Stomach (tissue), 9 donors: ENCODE results near the gene OR4C5. TPM values are rescaled to one million over a fixed set of nuclear protein-coding genes. Genes with fewer than 3 reads are reported as not detected.
"Not testable (repeated sequence)": the region's sequence is repeated elsewhere in the genome, so short reads cannot be mapped to it uniquely, and the experiment has no call there.

Source experiments
- DNase-seq, 2 donors: peaks; one replicate each; pipeline versions ENCODE4 v3.0.0 to v3.0.0-alpha.2; 2013 to 2019
- H3K27ac ChIP-seq, 5 donors: fragments of 200-600 bp in 4 of 5; sonication (generic) in 4 of 5; one replicate each; pipeline ENCODE4 v1.5.1; 2013 to 2019; ENCODE audit warnings: mild to moderate bottlenecking in 1 of 5, moderate library complexity in 1 of 5
- H3K27me3 ChIP-seq, 3 donors: fragments of 200-600 bp; sonication (generic); one replicate each; pipeline ENCODE4 v1.5.1; 2017 to 2019; ENCODE audit warnings: mixed run types in 1 of 3
- H3K36me3 ChIP-seq, 4 donors: fragments of 200-600 bp; sonication (generic); 1 replicate in 3 of 4; 2 replicates in 1 of 4; pipeline ENCODE4 v1.5.1; 2016 to 2019
- H3K4me1 ChIP-seq, 4 donors: fragments of 200-600 bp; sonication (generic); one replicate each; pipeline ENCODE4 v1.5.1; 2016 to 2019
- H3K4me3 ChIP-seq, 4 donors: fragments of 200-600 bp; sonication (generic) in 3 of 4; one replicate each; pipeline ENCODE4 v1.5.1; 2016 to 2019; ENCODE audit warnings: mild to moderate bottlenecking in 1 of 4
- H3K9me3 ChIP-seq, 4 donors: fragments of 200-600 bp; sonication (generic); one replicate each; pipeline ENCODE4 v1.5.1; 2016 to 2019
- EP300 ChIP-seq: sonication (generic); formaldehyde crosslinking; IDR thresholded peaks from one replicate; pipeline ENCODE4 v1.6.1; 2017; ENCODE audit warnings: antibody characterized with exemption
- POLR2A ChIP-seq, 4 donors: fragments of 450-650 bp; IDR thresholded peaks; one replicate each; pipeline ENCODE4 v1.6.1; 2016; ENCODE audit warnings: antibody characterized with exemption in 4 of 4, control low read depth in 2 of 4, mild to moderate bottlenecking in 1 of 4, moderate library complexity in 1 of 4
- POLR2AphosphoS5 ChIP-seq, 3 donors: sonication (generic); formaldehyde crosslinking; IDR thresholded peaks; one replicate each; pipeline ENCODE4 v1.6.1; 2016; ENCODE audit warnings: antibody characterized with exemption in 3 of 3
- WGBS, 5 donors: extraction: QIAGEN DNeasy Blood & Tissue Kit in 3 of 5; methylation state at CpG; one replicate each; pipeline versions ENCODE4 v1.1.5 to v1.1.7; 2013 to 2018; 5-methylcytosine and 5-hydroxymethylcytosine counted together
- intact Hi-C: fragments of 100-400 bp; cut with DNase I; formaldehyde crosslinking; loops from one replicate; pipeline ENCODE4 v1.15.1; 2023; ENCODE audit warnings: low total_unique reads
- polyA plus RNA-seq, 3 donors: library from polyadenylated mRNA; stranded (reverse); fragments of 200-250 nt; gene quantifications; one replicate each; pipeline ENCODE4 v1.2.3, GENCODE V29; 2013
- total RNA-seq, 5 donors: library from RNA; depleted of rRNA; stranded (reverse); fragments of >200 nt; gene quantifications; one replicate each; pipeline versions ENCODE4 v1.1.0 to v1.2.3, GENCODE V29; 2014 to 2016
- TF ChIP-seq, protein P1 (sequence below), 7 experiments: fragments of 450-650 bp in 4 of 7; fragments of 200-600 bp in 3 of 7; sonication (generic) in 3 of 7; IDR thresholded peaks; one replicate each; pipeline ENCODE4 v1.5.1; 2016 to 2019; ENCODE audit warnings: antibody characterized with exemption in 7 of 7, control low read depth in 2 of 7, mild to moderate bottlenecking in 1 of 7
- donor health status: healthy with polysubstance abuse.
- donor health status: Bipolar disorder and iron deficiency.
- donor health status: healthy.

OR4C5 gene
- total and polyA plus RNA-seq, 8 donors, result not detected

DNA sequence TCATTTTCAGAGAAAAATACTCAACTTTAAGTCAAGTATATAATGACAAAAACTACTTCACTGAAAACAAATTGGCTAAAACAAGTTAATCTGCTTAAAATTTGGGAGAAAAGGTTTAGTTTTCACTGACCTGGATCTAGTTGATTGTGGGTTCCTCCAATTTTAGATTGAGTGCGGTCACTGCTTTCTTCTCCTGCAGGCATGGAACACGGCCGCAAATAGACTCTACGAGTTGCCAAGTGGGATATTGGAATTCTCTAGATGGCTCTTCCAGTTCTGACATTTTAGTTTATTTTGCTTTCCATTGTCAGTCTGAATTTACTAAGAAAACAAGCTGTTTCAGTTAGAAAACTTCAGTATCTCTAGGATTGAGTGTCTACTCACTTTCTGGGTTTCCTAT lies 12.3 kb downstream of the OR4C5 start:
- H3K9me3 ChIP-seq, result peaks cover 0 to 18% (median 9%) of the 10 kb centered on the region in 4 donors
- no peak for DNase-seq
- no peaks in the 10 kb centered on the region for H3K27me3 ChIP-seq
- intact Hi-C loops, result no loop called here
- TF ChIP-seq EP300 (no peak), POLR2A (IDR thresholded peaks at IDR 0.05) (no peak), POLR2AphosphoS5 (IDR thresholded peaks at IDR 0.05) (no peak)
- TF ChIP-seq, protein P1, sequence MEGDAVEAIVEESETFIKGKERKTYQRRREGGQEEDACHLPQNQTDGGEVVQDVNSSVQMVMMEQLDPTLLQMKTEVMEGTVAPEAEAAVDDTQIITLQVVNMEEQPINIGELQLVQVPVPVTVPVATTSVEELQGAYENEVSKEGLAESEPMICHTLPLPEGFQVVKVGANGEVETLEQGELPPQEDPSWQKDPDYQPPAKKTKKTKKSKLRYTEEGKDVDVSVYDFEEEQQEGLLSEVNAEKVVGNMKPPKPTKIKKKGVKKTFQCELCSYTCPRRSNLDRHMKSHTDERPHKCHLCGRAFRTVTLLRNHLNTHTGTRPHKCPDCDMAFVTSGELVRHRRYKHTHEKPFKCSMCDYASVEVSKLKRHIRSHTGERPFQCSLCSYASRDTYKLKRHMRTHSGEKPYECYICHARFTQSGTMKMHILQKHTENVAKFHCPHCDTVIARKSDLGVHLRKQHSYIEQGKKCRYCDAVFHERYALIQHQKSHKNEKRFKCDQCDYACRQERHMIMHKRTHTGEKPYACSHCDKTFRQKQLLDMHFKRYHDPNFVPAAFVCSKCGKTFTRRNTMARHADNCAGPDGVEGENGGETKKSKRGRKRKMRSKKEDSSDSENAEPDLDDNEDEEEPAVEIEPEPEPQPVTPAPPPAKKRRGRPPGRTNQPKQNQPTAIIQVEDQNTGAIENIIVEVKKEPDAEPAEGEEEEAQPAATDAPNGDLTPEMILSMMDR (IDR thresholded peaks at IDR 0.05), result no peak
- H3K36me3 ChIP-seq, result no peaks in the 10 kb centered on the region
- H3K4me1 ChIP-seq, result no peaks in the 10 kb centered on the region
- no peak overlapping the region for H3K4me3 ChIP-seq
- no peak overlapping the region for H3K27ac ChIP-seq
- WGBS, 5 donors, result 85 to 93% (median 91%) methylated on average over 4 of the region's 4 CpGs

- H3K4me3 ChIP-seq, H3K4me1 ChIP-seq, H3K36me3 ChIP-seq, H3K27ac ChIP-seq, intact Hi-C loops, DNase-seq, H3K27me3 ChIP-seq: not testable (repeated sequence)
- WGBS, 5 donors, result 71 to 80% (median 78%) methylated on average over 4 to 5 of the region's 5 CpGs
- H3K9me3 ChIP-seq, result peaks cover 0 to 14% (median 9%) of the 10 kb centered on the region in 4 donors
Measured at GRCh38 chr11:48346286-48346685, 20.0 kb downstream of the OR4C5 start.

DNA sequence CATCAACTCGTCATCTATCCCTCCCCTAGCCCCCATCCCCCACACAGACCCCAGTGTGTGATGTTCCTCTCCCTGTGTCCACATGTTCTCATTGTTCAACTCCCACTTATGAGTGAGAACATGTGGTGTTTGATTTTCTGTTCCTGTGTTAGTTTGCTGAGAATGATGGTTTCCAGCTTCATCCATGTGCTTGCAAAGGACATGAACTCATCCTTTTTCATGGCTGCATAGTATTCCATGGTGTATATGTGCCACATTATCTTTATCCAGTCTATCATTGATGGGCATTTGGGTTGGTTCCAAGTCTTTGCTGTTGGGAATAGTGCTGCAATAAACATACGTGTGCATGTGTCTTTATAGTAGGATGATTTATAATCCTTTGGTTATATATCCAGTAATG lies 23.8 kb downstream of the OR4C5 start:
- H3K36me3 ChIP-seq, H3K4me1 ChIP-seq, H3K27ac ChIP-seq, H3K4me3 ChIP-seq, DNase-seq, intact Hi-C loops, H3K27me3 ChIP-seq: not testable (repeated sequence)
- H3K9me3 ChIP-seq, result peaks cover 0 to 14% (median 6%) of the 10 kb centered on the region in 4 donors
- 54 to 65% (median 57%) methylated on average over 2 of the region's 2 CpGs for WGBS, 5 donors

DNA sequence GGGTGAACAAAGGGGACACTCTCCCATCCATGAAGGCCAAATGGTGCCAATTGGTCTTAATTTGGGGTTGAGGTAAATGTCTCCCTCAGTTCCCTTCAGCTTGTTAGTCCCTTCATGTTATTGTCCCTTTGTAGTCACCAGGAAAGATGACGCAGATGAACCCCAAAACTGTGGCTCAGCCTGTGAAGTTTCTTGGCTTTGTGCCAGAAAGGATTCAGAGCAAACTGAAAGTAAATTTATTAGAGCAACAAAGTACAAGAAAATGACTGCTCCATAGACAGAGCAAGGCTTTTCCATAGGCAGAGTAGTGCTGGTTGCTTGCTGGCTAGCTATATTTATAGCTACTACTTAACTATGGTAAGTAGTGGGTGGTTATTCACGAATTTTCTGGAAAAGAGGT lies 24.8 kb downstream of the OR4C5 start:
- no peak for TF ChIP-seq POLR2A (IDR thresholded peaks at IDR 0.05)
- TF ChIP-seq, protein P1 (IDR thresholded peaks at IDR 0.05), result no peak
- TF ChIP-seq POLR2AphosphoS5 (IDR thresholded peaks at IDR 0.05), result no peak
- no peak for TF ChIP-seq EP300
- Histone ChIP-seq H3K4me1 (no peaks in the 10 kb centered on the region), H3K4me3 (no peak overlapping the region), H3K36me3 (no peaks in the 10 kb centered on the region), H3K9me3 (peaks cover 0 to 10% (median 6%) of the 10 kb centered on the region in 4 donors), H3K27ac (no peak overlapping the region), H3K27me3 (no peaks in the 10 kb centered on the region)
- intact Hi-C loops, result no loop called here
- DNase-seq, result no peak
- WGBS, 5 donors, result 38 to 48% (median 42%) methylated on average over 2 of the region's 2 CpGs

DNA sequence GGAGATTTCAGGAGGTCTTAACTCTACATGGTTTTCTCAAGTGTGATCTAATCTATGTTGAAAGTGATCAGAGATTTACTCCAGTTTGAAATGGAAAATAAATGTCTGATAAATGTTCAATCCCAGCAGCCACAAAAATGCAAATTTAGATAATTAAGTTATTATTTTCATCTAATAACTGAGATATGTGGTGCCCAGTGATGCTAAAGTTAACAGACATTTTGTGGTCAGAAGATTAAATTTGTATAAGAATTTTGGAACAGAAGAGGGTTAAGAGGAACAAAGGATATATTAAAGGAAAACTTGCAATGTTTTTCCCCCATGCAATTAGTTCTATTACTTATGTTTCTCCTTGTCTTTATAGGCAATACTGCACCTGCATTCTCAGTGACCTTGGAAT lies 41.6 kb downstream of the OR4C5 start, which contains the start of gene OR4C3:
Gene OR4C3 (plus strand): TSS at position 301 of the 400 bp plus-strand sequence. CDS start 102 bp downstream, outside the sequence.
- H3K36me3 ChIP-seq, H3K27me3 ChIP-seq, intact Hi-C loops: not testable (repeated sequence)

DNA sequence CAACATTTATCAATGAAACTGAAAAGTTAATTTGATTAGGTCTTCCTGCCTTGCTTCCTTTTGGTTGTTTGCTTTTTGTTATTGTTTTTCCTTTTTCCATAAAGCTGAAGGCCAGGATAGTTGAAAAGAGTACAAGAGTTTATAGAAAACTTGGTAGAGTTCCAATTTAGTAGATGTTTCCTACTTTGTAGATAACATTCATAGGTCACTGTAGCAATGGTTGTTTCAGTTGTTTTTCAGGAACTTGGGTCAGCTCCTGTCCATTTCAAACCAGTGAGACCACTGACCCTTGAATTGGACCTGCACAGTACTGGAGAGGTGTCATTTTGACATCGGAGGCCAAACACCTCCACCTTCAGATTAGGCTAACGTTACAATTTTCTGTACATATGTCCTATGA lies 46.5 kb downstream of the OR4C5 start:
- H3K4me3 ChIP-seq, intact Hi-C loops, H3K4me1 ChIP-seq, H3K36me3 ChIP-seq, DNase-seq, H3K27ac ChIP-seq, H3K27me3 ChIP-seq, H3K9me3 ChIP-seq: not testable (repeated sequence)
- WGBS, 5 donors, result 76 to 83% (median 76%) methylated on average over 2 of the region's 2 CpGs

More for the DNA sequence above, 41.6 kb downstream of the OR4C5 start, which contains the start of gene OR4C3:
- not testable (repeated sequence) for DNase-seq, H3K27ac ChIP-seq, H3K4me1 ChIP-seq, H3K9me3 ChIP-seq, H3K4me3 ChIP-seq

Other genes with a start within 250 kb of the OR4C5 start
- not detected for gene OR4B1, start 149.7 kb downstream of the OR4C5 start, total RNA-seq
- gene OR4B1, start 149.7 kb downstream of the OR4C5 start, polyA plus RNA-seq, result not detected
- gene OR4X2, start 121.4 kb downstream of the OR4C5 start, total RNA-seq, result not detected
- not detected for gene OR4X2, start 121.4 kb downstream of the OR4C5 start, polyA plus RNA-seq
- gene OR4X1, start 102.6 kb downstream of the OR4C5 start, total RNA-seq, result not detected
- not detected for gene OR4X1, start 102.6 kb downstream of the OR4C5 start, polyA plus RNA-seq
- not detected for gene OR4S1, start 60.2 kb downstream of the OR4C5 start, total RNA-seq
- not detected for gene OR4S1, start 60.2 kb downstream of the OR4C5 start, polyA plus RNA-seq
- gene OR4C3, start 41.5 kb downstream of the OR4C5 start, total RNA-seq, result not detected
- gene OR4C3, start 41.5 kb downstream of the OR4C5 start, polyA plus RNA-seq, result not detected
- not detected for gene OR4A47, start 122.3 kb upstream of the OR4C5 start, total RNA-seq
- gene OR4A47, start 122.3 kb upstream of the OR4C5 start, polyA plus RNA-seq, result not detected